OCI-LY3 (cell line): ENCODE results near the gene PDE9A.

Experiments used
- H2AFZ ChIP-seq: fragments of 200-600, 300-600 bp; shearing (Covaris generic); 2 replicates; pipeline ENCODE4 v1.6.0; 2014; ENCODE audit warnings: antibody characterized with exemption, low read depth, low read length
- H3K27ac ChIP-seq: fragments of 200-600, 300-600 bp; sonication (generic); 2 replicates; pipeline ENCODE4 v1.5.1; 2014; ENCODE audit warnings: mild to moderate bottlenecking, low read length, moderate library complexity, mixed read lengths
- H3K27me3 ChIP-seq: fragments of 200-600, 300-600 bp; sonication (generic); 2 replicates; pipeline ENCODE4 v1.6.1; 2014; ENCODE audit warnings: low read depth, low read length, mixed read lengths
- H3K36me3 ChIP-seq: fragments of 200-600, 300-600 bp; sonication (generic); replicated peaks from 2 replicates; pipeline ENCODE3; 2014; ENCODE audit warnings: low read depth, low read length, mixed read lengths
- H3K4me1 ChIP-seq: fragments of 300-600, 200-600 bp; sonication (generic); 2 replicates; pipeline ENCODE4 v1.6.1; 2014; ENCODE audit warnings: low read length, mixed read lengths
- H3K4me2 ChIP-seq: fragments of 200-600, 300-600 bp; sonication (generic); 2 replicates; pipeline ENCODE4 v1.6.1; 2014; ENCODE audit warnings: low read length, mixed read lengths
- H3K4me3 ChIP-seq: fragments of 300-600, 200-600 bp; sonication (generic); 2 replicates; pipeline ENCODE4 v1.5.1; 2014; ENCODE audit warnings: antibody characterized with exemption, mild to moderate bottlenecking, low read length, moderate library complexity
- H3K79me2 ChIP-seq: fragments of 300-600, 200-600 bp; shearing (Covaris generic); 2 replicates; pipeline ENCODE4 v1.6.1; 2014; ENCODE audit warnings: mild to moderate bottlenecking, low read length, mixed read lengths
- H3K9ac ChIP-seq: fragments of 300-600, 200-600 bp; shearing (Covaris generic); 2 replicates; pipeline ENCODE4 v1.6.0; 2014; ENCODE audit warnings: mild to moderate bottlenecking, low read length, moderate library complexity
- H3K9me3 ChIP-seq: fragments of 200-600, 300-600 bp; shearing (Covaris generic); 2 replicates; pipeline ENCODE4 v1.6.1; 2014; ENCODE audit warnings: low read length, mixed read lengths; ENCODE audit not compliant: insufficient read depth
- H4K20me1 ChIP-seq: fragments of 200-600, 300-600 bp; sonication (generic); 2 replicates; pipeline ENCODE4 v1.6.1; 2016; ENCODE audit warnings: low read length, mixed read lengths; ENCODE audit not compliant: insufficient read depth
- CTCF ChIP-seq: fragments of 200-600, 300-600 bp; sonication (generic); IDR thresholded peaks from 2 replicates; pipeline ENCODE4 v1.5.1; 2014; ENCODE audit warnings: antibody characterized with exemption, low read length, low read depth
- EZH2phosphoT487 ChIP-seq: fragments of 200-600 bp; shearing (Covaris generic); IDR thresholded peaks from 2 replicates; pipeline ENCODE4 v1.6.1; 2018; ENCODE audit warnings: antibody characterized with exemption, mixed run types, low read depth

The PDE9A gene

GRCh38 chr21:42633858-42634257, 19.6 kb upstream of the PDE9A start:
- H3K4me1 ChIP-seq: no peaks in the 10 kb centered on the region
- H4K20me1 ChIP-seq: no peaks in the 10 kb centered on the region
- no peaks in the 10 kb centered on the region for H3K9me3 ChIP-seq
- H3K9ac ChIP-seq: no peak overlapping the region
- no peak overlapping the region for H2AFZ ChIP-seq
- no peak for TF ChIP-seq CTCF
- no peaks in the 10 kb centered on the region for H3K36me3 ChIP-seq
- H3K4me3 ChIP-seq: no peak overlapping the region
- H3K27me3 ChIP-seq: no peaks in the 10 kb centered on the region
- H3K27ac ChIP-seq: no peak overlapping the region
- H3K4me2 ChIP-seq: no peak overlapping the region
- no peaks in the 10 kb centered on the region for H3K79me2 ChIP-seq

GRCh38 chr21:42635848-42636519, 17.4 kb upstream of the PDE9A start:
- no peaks in the 10 kb centered on the region for H3K4me1 ChIP-seq
- H3K79me2 ChIP-seq: no peaks in the 10 kb centered on the region
- TF ChIP-seq EZH2phosphoT487 (no peak), CTCF (no peak)
- H3K36me3 ChIP-seq: no peaks in the 10 kb centered on the region
- no peak overlapping the region for H3K4me2 ChIP-seq
- H3K27ac ChIP-seq: no peak overlapping the region
- H4K20me1 ChIP-seq: no peaks in the 10 kb centered on the region
- no peak overlapping the region for H3K9ac ChIP-seq
- H2AFZ ChIP-seq: no peak overlapping the region
- no peaks in the 10 kb centered on the region for H3K27me3 ChIP-seq
- H3K4me3 ChIP-seq: no peak overlapping the region
- no peaks in the 10 kb centered on the region for H3K9me3 ChIP-seq

- Histone ChIP-seq H3K27me3 (no peaks in the 10 kb centered on the region), H4K20me1 (no peaks in the 10 kb centered on the region), H2AFZ (no peak overlapping the region), H3K79me2 (no peaks in the 10 kb centered on the region), H3K36me3 (no peaks in the 10 kb centered on the region), H3K4me2 (no peak overlapping the region), H3K9me3 (no peaks in the 10 kb centered on the region), H3K27ac (no peak overlapping the region), H3K4me1 (no peaks in the 10 kb centered on the region), H3K4me3 (no peak overlapping the region), H3K9ac (no peak overlapping the region)
- no peak for TF ChIP-seq CTCF
These were observed 16.7 kb upstream of the PDE9A start for GRCh38 chr21:42636520-42637266.

- Histone ChIP-seq H3K9me3 (no peaks in the 10 kb centered on the region), H3K36me3 (no peaks in the 10 kb centered on the region), H4K20me1 (no peaks in the 10 kb centered on the region), H3K79me2 (no peaks in the 10 kb centered on the region), H3K27me3 (no peaks in the 10 kb centered on the region), H3K4me3 (no peak overlapping the region), H3K27ac (no peak overlapping the region), H3K4me1 (no peaks in the 10 kb centered on the region), H3K4me2 (no peak overlapping the region), H3K9ac (no peak overlapping the region), H2AFZ (no peak overlapping the region)
- TF ChIP-seq CTCF (no peak), EZH2phosphoT487 (no peak)
These were observed 16.0 kb upstream of the PDE9A start for GRCh38 chr21:42637267-42638041.
